D721Med (cell line): ENCODE measurements around the gene MVK.

Experiments
- DNase-seq: peaks from one replicate; pipeline ENCODE4 v3.0.0; 2011; ENCODE audit warnings: low spot score; ENCODE audit not compliant: insufficient read length
- FAIRE-seq: peaks from 2 replicates; lab custom pipeline; 2011; peaks lifted over from hg19 to GRCh38; lab: Jason Lieb, UNC
- TF ChIP-seq, protein P1 (sequence below): IDR thresholded peaks from 2 replicates; pipeline ENCODE4 v1.5.1; 2012; ENCODE audit warnings: mild to moderate bottlenecking, control low read depth; ENCODE audit not compliant: insufficient read depth; ENCODE audit errors: missing control alignments

Gene MVK

DNA sequence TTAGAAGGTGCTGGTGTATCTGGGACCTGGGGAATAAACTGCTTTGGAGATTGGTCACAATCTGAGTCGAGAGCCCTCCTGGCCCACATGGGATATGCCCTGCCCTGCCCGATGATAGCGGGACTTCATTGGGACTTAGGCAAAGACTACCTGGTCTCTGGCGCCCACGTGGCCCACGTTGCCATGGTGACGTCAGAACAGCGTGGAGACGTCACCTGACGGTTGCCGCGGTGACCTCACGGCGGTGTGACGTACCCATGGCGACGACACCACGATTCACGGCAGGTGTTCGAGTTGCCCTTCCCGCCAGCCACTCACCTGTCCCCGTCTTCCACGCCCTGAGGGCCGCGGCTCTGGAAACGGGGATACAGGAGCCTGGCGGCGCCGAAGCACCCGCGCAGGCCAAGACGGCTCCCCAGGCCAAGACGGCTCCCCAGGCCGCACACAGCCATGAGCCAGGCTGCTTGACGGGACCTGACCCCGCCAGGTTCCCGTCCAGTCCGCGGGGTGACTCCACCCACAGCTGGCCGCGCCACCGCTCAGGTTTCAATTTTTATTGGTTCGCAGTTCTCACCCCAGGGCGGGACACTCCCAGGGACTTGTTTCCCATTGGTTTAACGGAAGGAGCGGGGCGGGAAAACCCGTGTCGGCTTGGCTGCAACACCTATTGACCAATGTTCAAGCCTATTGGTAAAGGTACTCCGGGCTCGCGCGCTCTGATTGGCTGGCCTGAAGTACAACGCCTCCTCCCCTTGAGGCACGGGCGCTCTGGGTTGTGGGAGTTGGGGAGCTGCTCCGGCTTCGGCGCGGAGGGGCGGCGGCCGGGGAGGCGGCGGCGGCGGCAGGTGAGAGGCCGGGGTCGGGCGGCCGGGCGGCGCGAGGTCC, at the start of gene MVK, which contains the start of gene MMAB:
Gene MVK, plus strand, starts transcription at position 766 of the 885 bp plus-strand sequence. CDS start 1,029 bp downstream, outside the sequence.
Gene MMAB, minus strand, starts transcription at position 476 of the 885 bp plus-strand sequence. Its CDS starts 24 bp downstream, at position 452.
- DNase-seq (peak; percentile 97), FAIRE-seq (no peak)
- TF ChIP-seq, protein P1, sequence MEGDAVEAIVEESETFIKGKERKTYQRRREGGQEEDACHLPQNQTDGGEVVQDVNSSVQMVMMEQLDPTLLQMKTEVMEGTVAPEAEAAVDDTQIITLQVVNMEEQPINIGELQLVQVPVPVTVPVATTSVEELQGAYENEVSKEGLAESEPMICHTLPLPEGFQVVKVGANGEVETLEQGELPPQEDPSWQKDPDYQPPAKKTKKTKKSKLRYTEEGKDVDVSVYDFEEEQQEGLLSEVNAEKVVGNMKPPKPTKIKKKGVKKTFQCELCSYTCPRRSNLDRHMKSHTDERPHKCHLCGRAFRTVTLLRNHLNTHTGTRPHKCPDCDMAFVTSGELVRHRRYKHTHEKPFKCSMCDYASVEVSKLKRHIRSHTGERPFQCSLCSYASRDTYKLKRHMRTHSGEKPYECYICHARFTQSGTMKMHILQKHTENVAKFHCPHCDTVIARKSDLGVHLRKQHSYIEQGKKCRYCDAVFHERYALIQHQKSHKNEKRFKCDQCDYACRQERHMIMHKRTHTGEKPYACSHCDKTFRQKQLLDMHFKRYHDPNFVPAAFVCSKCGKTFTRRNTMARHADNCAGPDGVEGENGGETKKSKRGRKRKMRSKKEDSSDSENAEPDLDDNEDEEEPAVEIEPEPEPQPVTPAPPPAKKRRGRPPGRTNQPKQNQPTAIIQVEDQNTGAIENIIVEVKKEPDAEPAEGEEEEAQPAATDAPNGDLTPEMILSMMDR: no peak

- FAIRE-seq (peak; percentile 70), DNase-seq (no peak)
- TF ChIP-seq, protein P1: no peak
These were observed 48.9 kb upstream of the MVK start for GRCh38 chr12:109524466-109525278.

DNA sequence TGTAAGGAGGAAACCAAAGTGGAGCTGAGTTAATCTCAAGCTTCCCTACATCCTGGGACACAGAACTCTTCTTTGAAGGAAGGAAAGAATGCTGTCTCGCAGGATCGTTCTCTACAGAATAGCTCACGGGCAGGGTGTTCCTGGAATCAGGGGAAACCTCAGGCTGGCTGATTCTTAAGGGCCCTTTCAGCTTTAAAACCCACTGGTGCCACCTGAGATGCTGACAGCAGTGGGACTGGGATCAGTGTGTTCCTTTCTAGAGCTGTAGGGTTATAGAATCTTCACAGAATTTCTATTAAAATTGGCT, 48.4 kb upstream of the MVK start:
- FAIRE-seq (no peak), DNase-seq (no peak)
- TF ChIP-seq, protein P1: no peak

DNA sequence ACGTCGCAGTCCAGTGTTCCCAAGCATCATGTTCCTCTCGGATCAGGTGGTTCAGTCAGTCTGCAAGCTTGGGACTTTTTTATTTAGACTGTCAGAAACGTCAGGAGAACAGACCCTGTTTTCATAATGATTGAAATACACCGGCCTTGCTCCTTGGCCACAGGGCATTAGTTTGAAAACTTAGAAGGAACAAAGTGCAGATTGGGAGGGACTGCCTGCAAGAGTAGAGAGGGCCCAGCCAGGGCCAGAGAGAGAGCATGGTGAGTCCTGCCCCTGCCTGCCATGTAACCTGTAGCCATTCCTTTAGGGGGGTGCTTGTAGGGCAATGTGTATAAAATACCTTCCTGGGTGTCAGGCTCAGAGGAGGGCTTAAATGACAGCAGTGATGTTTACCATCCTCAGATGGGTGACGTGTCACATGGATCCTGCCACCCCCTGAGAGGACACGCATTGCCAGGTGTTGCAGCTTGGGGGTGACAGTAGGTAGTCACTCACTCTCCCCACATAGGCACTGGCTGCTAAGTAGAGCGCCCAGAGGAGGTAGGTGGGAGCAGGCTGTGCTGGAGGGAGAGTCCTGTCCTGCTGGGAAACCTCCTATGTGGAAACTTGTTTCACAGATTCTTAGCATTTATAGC, 46.0 kb upstream of the MVK start:
- TF ChIP-seq, protein P1: no peak
- DNase-seq (no peak), FAIRE-seq (no peak)

DNA sequence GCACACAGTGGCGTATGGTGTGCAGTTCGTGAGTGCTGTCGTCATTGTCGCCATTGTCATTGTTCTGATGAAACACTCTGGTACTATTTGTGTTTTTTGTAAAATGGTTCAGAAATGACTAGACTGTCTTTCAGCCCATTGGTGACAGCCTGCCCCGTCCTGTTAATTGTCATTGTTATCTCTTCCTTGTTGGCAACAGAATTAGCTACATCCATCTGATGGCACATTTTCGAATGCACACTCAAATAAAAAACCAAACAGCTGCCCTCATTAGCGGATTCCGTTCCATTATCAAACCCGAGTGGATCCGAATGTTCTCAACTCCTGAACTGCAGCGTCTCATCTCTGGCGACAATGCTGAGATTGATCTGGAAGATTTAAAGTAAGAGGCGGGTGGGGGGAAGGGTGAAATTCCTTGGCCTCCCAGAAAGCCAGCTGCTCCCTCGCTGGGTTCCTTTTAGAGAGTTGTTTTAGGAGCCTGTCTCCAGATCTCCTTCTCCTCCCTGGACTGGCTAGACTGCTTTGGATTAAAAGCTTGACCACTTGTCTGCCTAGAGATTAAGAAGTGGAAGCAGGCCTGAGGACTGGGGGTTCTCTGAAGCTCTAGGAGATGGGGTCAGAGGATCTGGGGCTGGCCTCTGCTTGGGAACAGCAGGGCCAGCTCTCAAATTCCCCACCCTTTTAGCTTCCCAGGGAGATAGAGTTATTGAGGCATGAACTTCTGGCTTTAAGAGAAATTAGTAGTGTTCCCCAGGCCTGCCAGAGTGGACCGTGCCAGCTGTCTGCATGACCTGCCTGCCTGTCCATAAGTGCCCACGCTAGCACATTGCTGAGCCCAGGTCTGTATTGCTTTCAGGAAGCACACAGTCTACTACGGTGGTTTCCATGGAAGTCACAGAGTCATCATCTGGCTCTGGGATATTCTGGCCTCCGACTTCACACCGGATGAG, 43.6 kb upstream of the MVK start:
- TF ChIP-seq, protein P1: no peak
- peak; percentile 11 for FAIRE-seq

DNA sequence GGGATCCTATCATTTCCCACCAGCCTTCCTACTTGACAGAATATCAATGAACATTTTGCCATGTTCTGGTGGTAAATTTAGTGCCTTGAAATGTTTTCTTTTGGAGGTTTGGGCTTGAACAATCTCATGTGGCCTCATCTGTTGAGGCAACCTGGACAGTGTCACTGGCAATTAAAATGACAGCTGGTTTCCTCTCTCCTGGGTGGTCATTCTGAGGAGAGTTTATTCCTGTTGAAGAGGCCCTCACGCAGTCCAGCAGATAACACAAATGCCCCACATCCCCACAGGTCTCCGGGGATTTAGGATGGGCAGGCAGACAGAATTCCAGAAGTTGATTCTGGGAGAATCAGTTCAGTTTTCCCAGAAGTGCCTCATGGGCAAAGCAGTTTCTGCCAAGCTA, 42.2 kb upstream of the MVK start:
- FAIRE-seq: no peak

More for the DNA sequence above, 43.6 kb upstream of the MVK start:
- DNase-seq: peak; percentile 31

More for the DNA sequence above, 42.2 kb upstream of the MVK start:
- DNase-seq: peak; percentile 8
- TF ChIP-seq, protein P1: no peak
